Activated naive CD4-positive, alpha-beta T cell treated with anti-CD3 and anti-CD28 coated beads for 36 hours (primary cell): ENCODE measurements around the gene SHD. TPM values are rescaled to one million over a fixed set of nuclear protein-coding genes. Genes with fewer than 3 reads are reported as not detected.
A peak's percentile ranks its signal among the peaks of the same experiment; 100 is the strongest.
"Not testable (repeated sequence)": the region's sequence is repeated elsewhere in the genome, so short reads cannot be mapped to it uniquely, and the experiment has no call there.

Source experiments
- CTCF ChIA-PET: fragments of 350-600 bp; sonication (Branson Sonifier 250); formaldehyde crosslinking; loops from one replicate; lab custom pipeline; 2021; ENCODE audit warnings: antibody characterized with exemption; lab: Charles Lee
- DNase-seq: peaks from one replicate; pipeline ENCODE4 v3.0.0-alpha.2; 2020
- H3K27ac Mint-ChIP-seq: one replicate; pipeline ENCODE4 v1.8.0; 2021; ENCODE audit warnings: mild to moderate bottlenecking, mixed read lengths
- H3K27me3 Mint-ChIP-seq: one replicate; pipeline ENCODE4 v1.8.0; 2021; ENCODE audit warnings: low read depth, mixed read lengths
- H3K36me3 Mint-ChIP-seq: one replicate; pipeline ENCODE4 v1.8.0; 2021; ENCODE audit warnings: low read depth, mixed read lengths
- H3K4me1 Mint-ChIP-seq: one replicate; pipeline ENCODE4 v1.8.0; 2021; ENCODE audit warnings: low read depth, mixed read lengths
- H3K4me3 Mint-ChIP-seq: one replicate; pipeline ENCODE4 v1.8.0; 2021; ENCODE audit warnings: mild to moderate bottlenecking, moderate library complexity, mixed read lengths
- H3K9me3 Mint-ChIP-seq: one replicate; pipeline ENCODE4 v1.8.0; 2021; ENCODE audit warnings: mixed read lengths
- intact Hi-C: fragments of 100-400 bp; cut with micrococcal nuclease; formaldehyde crosslinking; loops from one replicate; pipeline ENCODE4 v1.15.1; 2023
- total RNA-seq, 2 experiments: library from RNA; stranded (reverse); gene quantifications; one replicate each; pipeline ENCODE4 v1.2.3, GENCODE V29; 2021

SHD gene, protein sequence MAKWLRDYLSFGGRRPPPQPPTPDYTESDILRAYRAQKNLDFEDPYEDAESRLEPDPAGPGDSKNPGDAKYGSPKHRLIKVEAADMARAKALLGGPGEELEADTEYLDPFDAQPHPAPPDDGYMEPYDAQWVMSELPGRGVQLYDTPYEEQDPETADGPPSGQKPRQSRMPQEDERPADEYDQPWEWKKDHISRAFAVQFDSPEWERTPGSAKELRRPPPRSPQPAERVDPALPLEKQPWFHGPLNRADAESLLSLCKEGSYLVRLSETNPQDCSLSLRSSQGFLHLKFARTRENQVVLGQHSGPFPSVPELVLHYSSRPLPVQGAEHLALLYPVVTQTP
- not detected for total RNA-seq

DNA sequence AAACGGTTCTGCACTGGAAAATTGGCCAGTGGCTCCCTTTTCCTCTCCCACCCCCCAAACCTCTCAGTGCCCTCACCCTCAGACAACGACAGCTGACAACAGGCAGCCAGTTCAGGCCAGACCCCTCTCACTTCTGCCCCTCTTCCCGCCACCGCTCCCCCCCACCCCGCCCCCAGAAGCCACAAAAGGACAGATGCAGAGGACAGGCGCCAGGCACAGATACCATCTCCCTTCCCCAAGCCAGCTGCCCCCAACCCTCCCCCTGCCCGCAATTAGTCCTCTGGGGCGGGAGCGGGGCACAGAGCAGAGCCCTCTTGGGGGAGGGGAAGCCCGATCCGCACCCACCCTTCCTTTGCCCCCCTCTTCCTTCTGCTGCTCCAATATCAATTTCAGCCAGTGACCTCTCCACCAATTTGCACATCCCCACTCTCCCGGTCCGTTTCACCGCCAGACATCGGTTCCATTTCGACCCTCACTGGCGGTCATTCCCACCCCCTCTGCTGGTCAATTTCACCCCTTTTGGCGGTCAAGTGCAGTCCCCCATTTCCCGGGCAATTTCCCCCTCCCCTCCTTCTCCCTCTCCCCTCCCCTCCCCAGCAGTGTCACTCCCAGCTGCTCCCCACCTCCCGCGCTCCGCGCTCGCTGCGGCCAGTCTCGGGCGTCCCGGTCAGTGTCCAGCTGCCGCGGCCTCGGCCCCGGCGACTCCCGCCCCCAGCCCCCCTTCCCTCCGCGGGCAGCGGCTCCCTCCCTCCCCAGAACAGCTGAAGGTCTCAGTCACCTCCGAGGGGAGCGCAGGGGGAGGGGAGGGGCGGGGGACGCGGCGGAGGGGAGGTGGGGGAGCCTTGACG, at the start of gene SHD:
Gene SHD (plus strand): TSS at position 848 of the 848 bp plus-strand sequence. CDS start 798 bp downstream, outside the sequence.
- intact Hi-C loops, result no loop called here
- Mint-ChIP-seq H3K9me3 (no peaks in the 10 kb centered on the region), H3K36me3 (no peaks in the 10 kb centered on the region), H3K4me1 (peaks cover 7% of the 10 kb centered on the region), H3K27ac (no peak within 1 kb of the TSS), H3K4me3 (peak within 1 kb of the TSS; percentile 43), H3K27me3 (peaks cover 18% of the 10 kb centered on the region)
- CTCF ChIA-PET, result interaction anchor here (0.6 kb wide), 1 partner anchor 229 kb away, joined by 5 read pairs; no protein-coding TSS in a partner anchor
- DNase-seq, result no peak

GRCh38 chr19:4230237-4230636, 48.8 kb upstream of the SHD start:
- DNase-seq, H3K4me3 Mint-ChIP-seq, H3K27ac Mint-ChIP-seq, H3K36me3 Mint-ChIP-seq, H3K27me3 Mint-ChIP-seq, H3K4me1 Mint-ChIP-seq, H3K9me3 Mint-ChIP-seq, intact Hi-C loops: not testable (repeated sequence)
- CTCF ChIA-PET, result interaction anchor here (1.1 to 1.3 kb wide), 2 partner anchors 17 to 25 kb away, joined by 3 to 7 read pairs; partner anchors contain the start of gene YJU2

GRCh38 chr19:4231521-4231920, 47.5 kb upstream of the SHD start:
- intact Hi-C loops, result not testable (repeated sequence)

GRCh38 chr19:4232139-4232538, 46.9 kb upstream of the SHD start:
- H3K9me3 Mint-ChIP-seq, H3K27ac Mint-ChIP-seq, H3K4me3 Mint-ChIP-seq, DNase-seq, H3K36me3 Mint-ChIP-seq, intact Hi-C loops, H3K4me1 Mint-ChIP-seq, H3K27me3 Mint-ChIP-seq: not testable (repeated sequence)
- CTCF ChIA-PET, result interaction anchor here (0.5 to 1.4 kb wide), 5 partner anchors 8 to 555 kb away, joined by 3 to 5 read pairs (median 3); partner anchors contain the start of gene MPND

More at GRCh38 chr19:4231521-4231920, 47.5 kb upstream of the SHD start:
- H3K36me3 Mint-ChIP-seq, H3K4me1 Mint-ChIP-seq, H3K9me3 Mint-ChIP-seq, DNase-seq, H3K27me3 Mint-ChIP-seq, H3K4me3 Mint-ChIP-seq: not testable (repeated sequence)
- H3K27ac Mint-ChIP-seq, result peak overlapping the region; percentile 48
- CTCF ChIA-PET, result interaction anchor here (0.6 to 1.4 kb wide), 5 partner anchors 9 to 112 kb away, joined by 3 to 7 read pairs (median 3); partner anchors contain the start of genes MPND and YJU2

DNA sequence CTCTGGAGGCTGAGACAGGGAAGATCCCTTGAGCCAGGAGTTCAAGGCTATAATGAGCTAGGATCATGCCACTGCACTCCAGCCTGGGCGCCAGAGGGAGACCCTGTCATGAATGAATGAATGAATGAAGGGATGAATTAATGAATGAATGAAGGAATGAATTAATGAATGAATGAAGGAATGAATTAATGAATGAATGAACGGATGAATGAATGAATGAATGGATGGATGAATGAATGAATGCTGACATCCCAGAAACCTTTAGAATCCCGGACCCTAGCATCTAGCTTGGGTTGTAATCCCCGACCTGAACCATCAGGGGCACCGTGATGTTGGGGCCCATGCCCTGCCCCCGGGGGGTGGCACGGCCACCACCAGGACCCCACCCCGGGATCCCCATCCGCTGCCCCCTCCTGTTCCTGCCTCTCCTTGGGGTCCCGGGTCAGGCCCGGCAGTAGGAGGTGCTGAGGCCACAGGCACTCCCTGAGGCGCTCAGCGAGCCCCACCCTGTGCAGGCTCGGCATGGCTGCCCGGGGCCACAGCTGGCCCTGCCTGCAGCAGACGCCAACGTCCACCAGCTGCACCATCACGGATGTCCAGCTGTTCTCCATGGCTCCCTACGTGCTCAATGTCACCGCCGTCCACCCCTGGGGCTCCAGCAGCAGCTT, 46.3 kb upstream of the SHD start:
- no peak for DNase-seq
- H3K9me3 Mint-ChIP-seq, result no peaks in the 10 kb centered on the region
- intact Hi-C loops, result no loop called here
- peaks cover 3% of the 10 kb centered on the region for H3K4me1 Mint-ChIP-seq
- H3K27ac Mint-ChIP-seq, result no peak overlapping the region
- H3K4me3 Mint-ChIP-seq, result no peak overlapping the region
- H3K36me3 Mint-ChIP-seq, result no peaks in the 10 kb centered on the region
- CTCF ChIA-PET, result interaction anchor here (0.5 to 1.4 kb wide), 8 partner anchors 9 to 556 kb away, joined by 3 to 4 read pairs (median 3); partner anchors contain the start of gene MPND
- H3K27me3 Mint-ChIP-seq, result peaks cover 6% of the 10 kb centered on the region

- Mint-ChIP-seq H3K4me1 (peaks cover 3% of the 10 kb centered on the region), H3K27me3 (peaks cover 6% of the 10 kb centered on the region), H3K4me3 (no peak overlapping the region), H3K9me3 (no peaks in the 10 kb centered on the region), H3K36me3 (no peaks in the 10 kb centered on the region), H3K27ac (peak overlapping the region; percentile 53)
- CTCF ChIA-PET, result interaction anchor here (0.6 to 1.1 kb wide), 6 partner anchors 8 to 237 kb away, joined by 3 to 5 read pairs (median 4); no protein-coding TSS in a partner anchor
- intact Hi-C loops, result no loop called here
- DNase-seq, result peak; percentile 89
Measured at GRCh38 chr19:4233282-4233853, 45.7 kb upstream of the SHD start.

DNA sequence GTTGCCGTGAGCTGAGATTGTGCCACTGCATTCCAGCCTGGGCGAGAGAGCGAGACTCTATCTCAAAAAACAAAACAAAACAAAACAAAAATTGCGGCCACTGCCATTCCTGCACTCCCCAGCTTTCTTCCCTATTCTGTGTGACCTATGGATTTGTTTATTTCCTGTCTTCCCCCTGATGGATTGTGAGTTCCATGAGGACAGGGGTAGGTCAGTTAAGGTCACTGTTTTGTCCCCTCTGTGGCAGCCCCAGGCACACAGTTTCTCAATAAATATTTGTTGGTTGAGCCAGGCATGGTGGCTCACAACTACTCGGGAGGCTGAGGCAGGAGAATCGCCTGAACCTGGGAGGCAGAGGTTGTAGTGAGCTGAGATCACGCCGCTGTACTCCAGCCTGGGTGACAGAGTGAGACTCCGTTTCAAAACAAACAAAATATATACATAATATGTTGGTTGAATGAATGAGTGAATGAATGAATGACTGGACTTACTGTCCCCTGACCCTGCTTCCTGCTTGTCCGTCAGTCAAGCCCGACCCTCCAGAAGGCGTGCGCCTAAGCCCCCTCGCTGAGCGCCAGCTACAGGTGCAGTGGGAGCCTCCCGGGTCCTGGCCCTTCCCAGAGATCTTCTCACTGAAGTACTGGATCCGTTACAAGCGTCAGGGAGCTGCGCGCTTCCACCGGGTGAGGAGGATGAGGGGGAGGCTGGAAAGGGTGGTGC, 44.8 kb upstream of the SHD start:
- Mint-ChIP-seq H3K4me3 (no peak overlapping the region), H3K4me1 (peaks cover 3% of the 10 kb centered on the region), H3K27me3 (peaks cover 6% of the 10 kb centered on the region), H3K9me3 (no peaks in the 10 kb centered on the region), H3K36me3 (no peaks in the 10 kb centered on the region), H3K27ac (no peak overlapping the region)
- no peak for DNase-seq
- intact Hi-C loops, result no loop called here
- CTCF ChIA-PET, result interaction anchor here (0.8 to 1.1 kb wide), 4 partner anchors 10 to 94 kb away, joined by 4 to 5 read pairs (median 5); partner anchors contain the start of gene YJU2

GRCh38 chr19:4234862-4235201, 44.2 kb upstream of the SHD start:
- CTCF ChIA-PET, result interaction anchor here (0.8 to 1.1 kb wide), 3 partner anchors 12 to 94 kb away, joined by 4 to 5 read pairs (median 5); partner anchors contain the start of gene YJU2
- Mint-ChIP-seq H3K9me3 (no peaks in the 10 kb centered on the region), H3K4me3 (no peak overlapping the region), H3K4me1 (peaks cover 2% of the 10 kb centered on the region), H3K27ac (no peak overlapping the region), H3K36me3 (no peaks in the 10 kb centered on the region), H3K27me3 (peaks cover 6% of the 10 kb centered on the region)
- intact Hi-C loops, result no loop called here
- no peak for DNase-seq

- H3K4me1 Mint-ChIP-seq, H3K27ac Mint-ChIP-seq, intact Hi-C loops, H3K4me3 Mint-ChIP-seq, H3K27me3 Mint-ChIP-seq, H3K36me3 Mint-ChIP-seq, DNase-seq, H3K9me3 Mint-ChIP-seq: not testable (repeated sequence)
- CTCF ChIA-PET, result interaction anchor here (1.2 kb wide), 1 partner anchor 115 kb away, joined by 3 read pairs; no protein-coding TSS in a partner anchor
Measured at GRCh38 chr19:4237510-4237909, 41.6 kb upstream of the SHD start.

GRCh38 chr19:4238831-4239230, 40.2 kb upstream of the SHD start:
- H3K4me3 Mint-ChIP-seq, result no peak overlapping the region
- H3K36me3 Mint-ChIP-seq, result no peaks in the 10 kb centered on the region
- H3K27ac Mint-ChIP-seq, result no peak overlapping the region
- H3K27me3 Mint-ChIP-seq, result no peaks in the 10 kb centered on the region
- H3K9me3 Mint-ChIP-seq, result peaks cover 8% of the 10 kb centered on the region
- intact Hi-C loops, result no loop called here
- H3K4me1 Mint-ChIP-seq, result no peaks in the 10 kb centered on the region
- CTCF ChIA-PET, result no interaction called here
- DNase-seq, result no peak

DNA sequence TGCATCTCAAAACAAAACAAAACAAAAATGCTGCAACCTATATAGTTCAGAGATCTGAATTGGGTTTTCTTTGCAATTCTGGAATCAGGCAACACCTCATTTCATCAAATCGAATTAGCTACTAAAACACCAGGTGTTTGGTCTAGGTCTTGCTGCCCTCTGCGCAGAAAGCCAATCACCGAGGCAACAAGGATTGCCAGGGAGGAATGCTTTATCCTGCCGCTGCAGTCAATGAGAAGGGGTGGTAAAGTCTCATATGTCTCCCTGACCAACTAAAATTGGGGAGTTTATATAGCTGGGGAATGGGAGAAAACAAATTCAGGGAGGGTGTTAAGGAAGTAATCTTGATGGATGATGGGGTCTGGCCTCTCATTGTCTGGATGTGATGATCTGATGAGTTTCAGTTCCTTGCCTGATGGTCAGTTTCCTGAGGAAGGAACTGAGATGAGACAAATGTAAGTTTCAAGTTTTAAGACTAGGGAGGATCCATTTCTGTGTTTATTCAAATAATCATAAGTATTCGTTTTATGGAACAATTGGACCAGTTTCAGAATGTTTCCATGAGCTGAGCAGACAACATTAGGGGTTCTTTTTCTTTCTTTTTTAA, 37.1 kb upstream of the SHD start:
- Mint-ChIP-seq H3K9me3 (peaks cover 8% of the 10 kb centered on the region), H3K36me3 (no peaks in the 10 kb centered on the region), H3K4me3 (no peak overlapping the region), H3K27ac (no peak overlapping the region), H3K27me3 (no peaks in the 10 kb centered on the region), H3K4me1 (peaks cover 5% of the 10 kb centered on the region)
- intact Hi-C loops, result no loop called here
- no peak for DNase-seq
- CTCF ChIA-PET, result interaction anchor here (1.2 to 1.3 kb wide), 3 partner anchors 9 to 25 kb away, joined by 3 to 4 read pairs (median 4); no protein-coding TSS in a partner anchor
